ENCODE data around the gene DBNL.
"Not testable (repeated sequence)": the region's sequence is repeated elsewhere in the genome, so short reads cannot be mapped to it uniquely, and the experiment has no call there.

DNA sequence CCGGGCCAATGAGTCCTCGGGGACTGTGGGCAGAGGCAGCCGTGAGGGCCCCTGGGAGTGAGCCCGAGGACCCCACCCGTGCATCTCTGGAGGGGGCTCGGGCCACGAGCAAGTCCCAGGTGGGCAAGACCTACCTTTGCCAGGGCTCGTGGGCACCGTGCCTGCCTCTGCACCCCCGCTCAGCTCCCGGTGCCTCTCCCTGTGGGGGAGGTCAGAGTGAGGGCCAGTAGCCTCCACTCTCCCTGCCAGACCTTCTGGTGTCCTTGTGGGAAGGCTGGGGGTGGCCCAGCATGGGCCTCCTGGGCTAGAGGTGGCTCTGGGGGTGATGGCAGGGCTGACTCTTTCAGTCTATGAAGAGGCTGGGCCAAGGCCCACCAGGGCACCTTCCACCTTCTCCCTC, 15.1 kb upstream of the DBNL start:
- TF ChIP-seq NR2C2 (CRISPR knock-in tag; IDR thresholded peaks at IDR 0.05; ENCODE audit: borderline replicate concordance); ATF7 (IDR thresholded peaks at IDR 0.05); ATF7 (CRISPR knock-in tag; IDR thresholded peaks at IDR 0.05); CEBPB (IDR thresholded peaks at IDR 0.05; ENCODE audit: borderline replicate concordance, low read depth, low read length); SIN3A (IDR thresholded peaks at IDR 0.05; ENCODE audit: borderline replicate concordance, low read depth, low read length); SMAD1 (CRISPR knock-in tag; IDR thresholded peaks at IDR 0.05; ENCODE audit: borderline replicate concordance, low read depth); ZNF644 (CRISPR knock-in tag; IDR thresholded peaks at IDR 0.05; ENCODE audit: low read depth); ZBTB44 (CRISPR knock-in tag; IDR thresholded peaks at IDR 0.05); ARID3A (IDR thresholded peaks at IDR 0.05; ENCODE audit: low read depth, low read length); ZNF317 (CRISPR knock-in tag; IDR thresholded peaks at IDR 0.05); NFYC (CRISPR knock-in tag; IDR thresholded peaks at IDR 0.05); IRF1 (CRISPR knock-in tag; IDR thresholded peaks at IDR 0.05; ENCODE audit: low read depth); ZNF549 (CRISPR knock-in tag; IDR thresholded peaks at IDR 0.05); ZKSCAN5 (CRISPR knock-in tag; IDR thresholded peaks at IDR 0.05): not testable (repeated sequence)
- TF ChIP-seq, protein P1, sequence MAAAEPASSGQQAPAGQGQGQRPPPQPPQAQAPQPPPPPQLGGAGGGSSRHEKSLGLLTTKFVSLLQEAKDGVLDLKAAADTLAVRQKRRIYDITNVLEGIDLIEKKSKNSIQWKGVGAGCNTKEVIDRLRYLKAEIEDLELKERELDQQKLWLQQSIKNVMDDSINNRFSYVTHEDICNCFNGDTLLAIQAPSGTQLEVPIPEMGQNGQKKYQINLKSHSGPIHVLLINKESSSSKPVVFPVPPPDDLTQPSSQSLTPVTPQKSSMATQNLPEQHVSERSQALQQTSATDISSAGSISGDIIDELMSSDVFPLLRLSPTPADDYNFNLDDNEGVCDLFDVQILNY (CRISPR knock-in tag; conservative IDR thresholded peaks at IDR 0.05): not testable (repeated sequence)
